Measurements from ENCODE around the gene LIPE. TPM values are rescaled to one million over a fixed set of nuclear protein-coding genes. Genes with fewer than 3 reads are reported as not detected.
A peak's percentile ranks its signal among the peaks of the same experiment; 100 is the strongest.

LIPE gene
- total and polyA plus RNA-seq, 2 experiments from 2014 or later = 0.22 to 0.61 TPM

DNA sequence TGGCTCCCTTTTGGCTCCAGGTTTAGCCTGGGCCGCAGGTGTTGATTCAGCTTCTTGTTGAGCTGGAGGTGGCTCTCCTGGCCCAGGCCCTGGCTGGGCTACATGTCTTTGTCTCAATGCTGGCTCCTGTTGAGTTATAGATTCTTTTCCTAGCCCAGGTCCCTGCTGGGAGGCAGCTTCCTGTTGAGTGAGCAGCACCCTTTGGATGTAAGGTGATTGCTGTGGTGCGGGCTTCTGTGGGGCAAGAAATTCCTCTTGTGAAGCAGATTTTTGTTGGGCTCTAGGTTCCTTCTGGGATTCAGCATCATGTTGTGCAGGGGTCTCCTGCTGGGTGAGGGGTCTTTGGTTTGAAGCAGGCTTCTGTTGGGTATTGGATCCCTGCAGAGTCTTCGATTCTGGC is 545 bp downstream of the LIPE start:
- H3K4me3 ChIP-seq = no peak overlapping the region
- no peaks in the 10 kb centered on the region for H4K20me1 ChIP-seq (ENCODE audit: insufficient read depth)
- no peaks in the 10 kb centered on the region for H3K9me2 ChIP-seq (ENCODE audit: insufficient read depth)
- no peak for DNase-seq
- H3K4me2 ChIP-seq (ENCODE audit: unreplicated experiment) = no peak overlapping the region
- H3K4me1 ChIP-seq (ENCODE audit: insufficient read depth) = no peaks in the 10 kb centered on the region
- H3F3A ChIP-seq (ENCODE audit: insufficient read depth) = no peaks in the 10 kb centered on the region
- no peaks in the 10 kb centered on the region for H3K79me2 ChIP-seq (ENCODE audit: insufficient read depth)
- no peak overlapping the region for H3K9ac ChIP-seq
- H3K27me3 ChIP-seq (replicated peaks; ENCODE audit: insufficient read depth) = no peaks in the 10 kb centered on the region
- TF ChIP-seq EZH2 (IDR thresholded peaks at IDR 0.05; ENCODE audit: insufficient read depth, poor library complexity, severe bottlenecking) = no peak
- no peak for TF ChIP-seq EZH2phosphoT487 (IDR thresholded peaks at IDR 0.05; ENCODE audit: insufficient read depth, low read depth)
- H3K9me3 ChIP-seq (ENCODE audit: low read depth) = no peaks in the 10 kb centered on the region
- H2AFZ ChIP-seq = no peak overlapping the region
- H3K27ac ChIP-seq = no peak overlapping the region
- in situ Hi-C loops (cut with MboI) = no loop called here
- 97 to 98% methylated on average over 3 of the region's 3 CpGs for WGBS, 2 experiments (ENCODE audit: low coverage in 1 of 2, low lambda C conversion rate in 2 of 2, missing lambda C conversion rate in 2 of 2)
- H3K36me3 ChIP-seq (ENCODE audit: low read depth) = no peaks in the 10 kb centered on the region

DNA sequence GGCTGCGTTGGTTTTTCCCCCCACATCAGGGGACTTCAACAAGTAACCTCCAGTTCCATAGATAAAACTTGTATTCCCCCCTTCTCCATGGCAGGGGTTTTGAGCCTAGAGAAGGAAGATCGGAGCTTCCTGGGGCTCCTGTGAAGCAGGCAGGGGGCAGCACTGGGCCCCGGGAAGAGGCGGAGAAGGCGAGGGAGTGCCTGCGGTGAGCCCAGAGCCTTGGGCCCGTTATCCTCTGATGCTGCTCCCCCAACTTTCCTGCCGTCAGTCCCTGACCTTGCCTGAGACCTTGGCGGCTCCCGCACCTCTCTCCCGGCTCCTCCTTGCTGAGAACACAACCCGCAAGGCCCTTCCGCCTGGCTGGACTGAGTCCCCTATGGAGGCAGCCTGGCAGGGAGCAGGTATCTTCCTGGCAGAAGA is 2.5 kb downstream of the LIPE start:
- Histone ChIP-seq H3K4me1 (ENCODE audit: insufficient read depth) (no peaks in the 10 kb centered on the region), H3F3A (ENCODE audit: insufficient read depth) (no peaks in the 10 kb centered on the region), H3K27me3 (replicated peaks; ENCODE audit: insufficient read depth) (no peaks in the 10 kb centered on the region), H4K20me1 (ENCODE audit: insufficient read depth) (no peaks in the 10 kb centered on the region), H3K27ac (no peak overlapping the region), H3K4me2 (ENCODE audit: unreplicated experiment) (no peak overlapping the region), H3K79me2 (ENCODE audit: insufficient read depth) (no peaks in the 10 kb centered on the region), H3K4me3 (no peak overlapping the region), H3K9me3 (ENCODE audit: low read depth) (no peaks in the 10 kb centered on the region), H3K36me3 (ENCODE audit: low read depth) (no peaks in the 10 kb centered on the region), H3K9me2 (ENCODE audit: insufficient read depth) (no peaks in the 10 kb centered on the region), H3K9ac (no peak overlapping the region), H2AFZ (no peak overlapping the region)
- in situ Hi-C loops (cut with MboI) = no loop called here
- DNase-seq = no peak
- WGBS, 2 experiments (ENCODE audit: low coverage in 1 of 2, low lambda C conversion rate in 2 of 2, missing lambda C conversion rate in 2 of 2) = 76 to 80% methylated on average over 11 to 13 of the region's 13 CpGs
- TF ChIP-seq EZH2 (IDR thresholded peaks at IDR 0.05; ENCODE audit: insufficient read depth, poor library complexity, severe bottlenecking) (no peak), EZH2phosphoT487 (IDR thresholded peaks at IDR 0.05; ENCODE audit: insufficient read depth, low read depth) (no peak)

DNA sequence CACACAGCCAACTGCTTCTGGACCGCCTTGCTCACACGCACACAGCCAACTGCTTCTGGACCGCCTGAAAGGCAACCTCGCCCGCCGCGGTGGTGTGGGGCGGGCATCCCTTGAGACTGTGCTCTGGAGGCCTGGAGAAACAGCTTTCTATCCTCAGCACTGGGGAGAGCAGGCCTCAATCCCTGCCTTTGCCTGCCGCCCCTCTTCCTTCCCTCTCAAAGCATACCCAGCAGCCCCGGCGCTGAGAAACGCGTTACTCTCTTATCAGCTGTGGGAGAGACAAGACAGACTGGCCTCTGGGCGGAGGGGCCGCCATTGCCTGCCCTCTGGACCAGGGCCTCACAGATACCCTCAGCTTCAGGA is 2.9 kb downstream of the LIPE start:
- Histone ChIP-seq H2AFZ (peak overlapping the region; percentile 72; the same call in 1 of the 2 replicates), H3K4me3 (peak overlapping the region; percentile 69; the same call in 1 of the 2 replicates), H4K20me1 (ENCODE audit: insufficient read depth) (no peaks in the 10 kb centered on the region), H3K4me1 (ENCODE audit: insufficient read depth) (no peaks in the 10 kb centered on the region), H3K4me2 (ENCODE audit: unreplicated experiment) (no peak overlapping the region), H3K27ac (no peak overlapping the region), H3F3A (ENCODE audit: insufficient read depth) (no peaks in the 10 kb centered on the region), H3K9me2 (ENCODE audit: insufficient read depth) (no peaks in the 10 kb centered on the region), H3K9me3 (ENCODE audit: low read depth) (no peaks in the 10 kb centered on the region), H3K9ac (no peak overlapping the region), H3K36me3 (ENCODE audit: low read depth) (no peaks in the 10 kb centered on the region), H3K27me3 (replicated peaks; ENCODE audit: insufficient read depth) (no peaks in the 10 kb centered on the region), H3K79me2 (ENCODE audit: insufficient read depth) (no peaks in the 10 kb centered on the region)
- DNase-seq = no peak
- WGBS, 2 experiments (ENCODE audit: low coverage in 1 of 2, low lambda C conversion rate in 2 of 2, missing lambda C conversion rate in 2 of 2) = 62 to 80% methylated on average over 15 of the region's 15 CpGs
- TF ChIP-seq EZH2 (IDR thresholded peaks at IDR 0.05; ENCODE audit: insufficient read depth, poor library complexity, severe bottlenecking) (no peak), EZH2phosphoT487 (IDR thresholded peaks at IDR 0.05; ENCODE audit: insufficient read depth, low read depth) (no peak)
- in situ Hi-C loops (cut with MboI) = no loop called here

GRCh38 chr19:42423462-42424344 is 3.5 kb downstream of the LIPE start:
- H3K27ac ChIP-seq = no peak overlapping the region
- peak; percentile 90 for DNase-seq
- H3K9me2 ChIP-seq (ENCODE audit: insufficient read depth) = no peaks in the 10 kb centered on the region
- no peak for TF ChIP-seq EZH2phosphoT487 (IDR thresholded peaks at IDR 0.05; ENCODE audit: insufficient read depth, low read depth)
- TF ChIP-seq EZH2 (IDR thresholded peaks at IDR 0.05; ENCODE audit: insufficient read depth, poor library complexity, severe bottlenecking) = no peak
- peak overlapping the region; percentile 62 for H3K4me2 ChIP-seq (ENCODE audit: unreplicated experiment)
- peak overlapping the region; percentile 72 for H2AFZ ChIP-seq
- no peaks in the 10 kb centered on the region for H3K36me3 ChIP-seq (ENCODE audit: low read depth)
- no peaks in the 10 kb centered on the region for H3K4me1 ChIP-seq (ENCODE audit: insufficient read depth)
- WGBS, 2 experiments (ENCODE audit: low coverage in 1 of 2, low lambda C conversion rate in 2 of 2, missing lambda C conversion rate in 2 of 2) = 9 to 11% methylated on average over 55 to 56 of the region's 65 CpGs
- peak overlapping the region; percentile 14; the same call in 1 of the 2 replicates for H3K9ac ChIP-seq
- no peaks in the 10 kb centered on the region for H3K9me3 ChIP-seq (ENCODE audit: low read depth)
- H3F3A ChIP-seq (ENCODE audit: insufficient read depth) = no peaks in the 10 kb centered on the region
- H3K27me3 ChIP-seq (replicated peaks; ENCODE audit: insufficient read depth) = no peaks in the 10 kb centered on the region
- peak overlapping the region; percentile 69 for H3K4me3 ChIP-seq
- no peaks in the 10 kb centered on the region for H4K20me1 ChIP-seq (ENCODE audit: insufficient read depth)
- in situ Hi-C loops (cut with MboI) = no loop called here
- H3K79me2 ChIP-seq (ENCODE audit: insufficient read depth) = no peaks in the 10 kb centered on the region
